ENCODE results near the gene MINDY4B. TPM values are rescaled to one million over a fixed set of nuclear protein-coding genes. Genes with fewer than 3 reads are reported as not detected.

The MINDY4B gene
- total RNA-seq, 8 experiments from 2014 or later: 0.66 to 0.92 (median 0.81) TPM; not detected in 4

GRCh38 chr3:150890831-150891230 is 14.4 kb downstream of the MINDY4B start:
- WGBS, 10 experiments: 50 to 100% (median 91%) methylated on average over 1 to 9 of the region's 9 CpGs; no CpG with 5 or more reads in 2 of the 10 experiments
- no peak overlapping the region for H3K4me3 ChIP-seq
- in situ Hi-C loops (cut with MboI; ENCODE audit: low pct_unique_long_range_greater_than_20kb in 2 of 9, low sequenced_read_pairs in 9 of 9, unreplicated experiment in 9 of 9): no loop called here
- no peak for ATAC-seq (replicated peaks in 6 of 8)
- no peak overlapping the region for H3K27ac ChIP-seq
- no peaks in the 10 kb centered on the region for H3K4me1 ChIP-seq (replicated peaks in 1 of 2)

DNA sequence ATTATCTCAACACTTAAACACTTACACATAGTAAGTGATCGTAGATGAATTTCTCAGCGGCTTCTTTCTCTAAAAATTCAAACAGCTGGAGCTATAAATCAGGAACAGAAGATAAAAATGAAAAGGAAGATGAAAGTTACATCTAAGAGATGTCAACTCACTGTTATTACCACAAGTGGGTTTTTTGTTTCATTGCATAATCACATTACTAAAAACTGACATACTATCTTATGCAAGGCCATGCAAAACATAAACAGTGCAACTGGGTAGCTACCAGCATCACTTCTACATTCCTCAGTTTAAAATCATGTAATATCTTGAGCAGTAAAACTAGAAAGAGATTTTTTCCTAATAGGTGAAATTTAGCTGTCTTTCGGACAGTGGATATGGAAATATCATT is 14.9 kb downstream of the MINDY4B start:
- Histone ChIP-seq H3K27ac (no peak overlapping the region), H3K4me3 (no peak overlapping the region), H3K4me1 (replicated peaks in 1 of 2) (no peaks in the 10 kb centered on the region)
- ATAC-seq (replicated peaks in 6 of 8): peak in 2 of 8 experiments; percentile 58 to 74
- 41 to 100% (median 79%) methylated on average over 1 to 3 of the region's 3 CpGs; no CpG with 5 or more reads in 2 of the 10 experiments for WGBS, 10 experiments
- in situ Hi-C loops (cut with MboI; ENCODE audit: low pct_unique_long_range_greater_than_20kb in 2 of 9, low sequenced_read_pairs in 9 of 9, unreplicated experiment in 9 of 9): no loop called here

GRCh38 chr3:150889106-150889505 is 16.1 kb downstream of the MINDY4B start:
- ATAC-seq (replicated peaks in 6 of 8): no peak
- Histone ChIP-seq H3K4me1 (replicated peaks in 1 of 2) (no peaks in the 10 kb centered on the region), H3K27ac (no peak overlapping the region), H3K4me3 (no peak overlapping the region)
- in situ Hi-C loops (cut with MboI; ENCODE audit: low pct_unique_long_range_greater_than_20kb in 2 of 9, low sequenced_read_pairs in 9 of 9, unreplicated experiment in 9 of 9): no loop called here
- 74 to 93% (median 86%) methylated on average over 3 to 6 of the region's 6 CpGs; no CpG with 5 or more reads in 1 of the 10 experiments for WGBS, 10 experiments

DNA sequence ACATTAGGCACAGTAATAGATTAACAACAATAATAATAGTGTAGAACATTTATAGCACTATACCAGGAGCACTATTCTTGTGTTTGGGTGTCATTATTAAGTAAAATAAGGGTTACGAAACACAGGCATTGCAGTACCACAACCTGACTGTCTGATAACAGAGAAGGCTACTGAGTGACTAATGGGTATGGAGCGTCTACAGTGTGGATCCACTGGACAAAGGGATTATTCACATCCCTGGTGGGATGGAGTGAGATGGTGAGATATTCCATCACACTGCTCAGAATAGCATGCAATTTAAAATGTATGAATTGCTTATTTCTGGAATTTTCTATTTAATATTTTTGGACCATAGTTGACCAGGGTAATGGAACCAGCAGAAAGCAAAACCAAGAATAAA is 18.2 kb downstream of the MINDY4B start:
- H3K4me1 ChIP-seq (replicated peaks in 1 of 2): no peaks in the 10 kb centered on the region
- H3K27ac ChIP-seq: no peak overlapping the region
- H3K4me3 ChIP-seq: no peak overlapping the region
- in situ Hi-C loops (cut with MboI; ENCODE audit: low pct_unique_long_range_greater_than_20kb in 2 of 9, low sequenced_read_pairs in 9 of 9, unreplicated experiment in 9 of 9): no loop called here
- ATAC-seq (replicated peaks in 6 of 8): no peak
- 72 to 100% (median 100%) methylated on average over 1 to 2 of the region's 2 CpGs; no CpG with 5 or more reads in 2 of the 10 experiments for WGBS, 10 experiments

GRCh38 chr3:150885535-150885934 is 19.7 kb downstream of the MINDY4B start:
- no peaks in the 10 kb centered on the region for H3K4me1 ChIP-seq (replicated peaks in 1 of 2)
- WGBS, 10 experiments: 18 to 90% (median 59%) methylated on average over 1 to 3 of the region's 3 CpGs; no CpG with 5 or more reads in 1 of the 10 experiments
- no peak overlapping the region for H3K27ac ChIP-seq
- ATAC-seq (replicated peaks in 6 of 8): no peak
- in situ Hi-C loops (cut with MboI; ENCODE audit: low pct_unique_long_range_greater_than_20kb in 2 of 9, low sequenced_read_pairs in 9 of 9, unreplicated experiment in 9 of 9): no loop called here
- no peak overlapping the region for H3K4me3 ChIP-seq

- in situ Hi-C loops (cut with MboI; ENCODE audit: low pct_unique_long_range_greater_than_20kb in 2 of 9, low sequenced_read_pairs in 9 of 9, unreplicated experiment in 9 of 9): no loop called here
- H3K27ac ChIP-seq: no peak overlapping the region
- 25 to 71% (median 40%) methylated on average over 1 to 2 of the region's 2 CpGs; no CpG with 5 or more reads in 3 of the 10 experiments for WGBS, 10 experiments
- H3K4me3 ChIP-seq: no peak overlapping the region
- H3K4me1 ChIP-seq (replicated peaks in 1 of 2): peaks cover 11 to 23% of the 10 kb centered on the region in 2 donors
- ATAC-seq (replicated peaks in 6 of 8): peak in 5 of 8 experiments; percentile 63 to 97 (median 95)
Measured at GRCh38 chr3:150878996-150879575, 26.2 kb downstream of the MINDY4B start.

GRCh38 chr3:150878290-150878689 is 26.9 kb downstream of the MINDY4B start:
- H3K4me1 ChIP-seq (replicated peaks in 1 of 2): peaks cover 11 to 23% of the 10 kb centered on the region in 2 donors
- in situ Hi-C loops (cut with MboI; ENCODE audit: low pct_unique_long_range_greater_than_20kb in 2 of 9, low sequenced_read_pairs in 9 of 9, unreplicated experiment in 9 of 9): no loop called here
- H3K27ac ChIP-seq: no peak overlapping the region
- 71 to 100% (median 100%) methylated on average over 1 of the region's 1 CpG; no CpG with 5 or more reads in 4 of the 10 experiments for WGBS, 10 experiments
- no peak for ATAC-seq (replicated peaks in 6 of 8)
- no peak overlapping the region for H3K4me3 ChIP-seq

- H3K4me1 ChIP-seq (replicated peaks in 1 of 2): peaks cover 11 to 23% of the 10 kb centered on the region in 2 donors
- no peak overlapping the region for H3K4me3 ChIP-seq
- WGBS, 10 experiments: 14 to 93% (median 67%) methylated on average over 1 to 3 of the region's 3 CpGs; no CpG with 5 or more reads in 3 of the 10 experiments
- no peak for ATAC-seq (replicated peaks in 6 of 8)
- in situ Hi-C loops (cut with MboI; ENCODE audit: low pct_unique_long_range_greater_than_20kb in 2 of 9, low sequenced_read_pairs in 9 of 9, unreplicated experiment in 9 of 9): no loop called here
- no peak overlapping the region for H3K27ac ChIP-seq
Measured at GRCh38 chr3:150877303-150877702, 27.9 kb downstream of the MINDY4B start.

GRCh38 chr3:150876611-150877265 is 28.5 kb downstream of the MINDY4B start:
- WGBS, 10 experiments: 10 to 94% (median 71%) methylated on average over 1 to 5 of the region's 6 CpGs
- no peak overlapping the region for H3K27ac ChIP-seq
- no peak overlapping the region for H3K4me3 ChIP-seq
- ATAC-seq (replicated peaks in 6 of 8): no peak
- peaks cover 11 to 23% of the 10 kb centered on the region in 2 donors for H3K4me1 ChIP-seq (replicated peaks in 1 of 2)
- in situ Hi-C loops (cut with MboI; ENCODE audit: low pct_unique_long_range_greater_than_20kb in 2 of 9, low sequenced_read_pairs in 9 of 9, unreplicated experiment in 9 of 9): no loop called here

DNA sequence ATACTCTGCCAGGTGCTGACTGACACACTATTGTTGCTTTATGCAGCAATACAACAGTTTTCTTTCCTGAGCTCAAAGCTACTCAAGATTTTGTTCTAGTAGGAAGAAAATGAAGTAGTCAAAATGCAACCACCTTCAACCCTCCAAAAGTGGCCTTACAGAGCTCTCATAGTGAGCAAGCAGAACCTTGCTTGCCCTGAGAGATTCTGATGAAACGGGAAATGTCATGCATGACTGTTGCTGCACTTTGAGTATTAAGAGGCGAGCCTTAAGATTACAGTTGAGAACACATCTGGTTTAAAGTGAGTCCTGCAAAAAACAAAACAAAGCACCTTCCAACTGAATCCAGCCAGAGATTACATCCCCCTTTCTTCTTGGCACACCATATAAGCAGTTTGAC is 29.7 kb downstream of the MINDY4B start:
- no peak for ATAC-seq (replicated peaks in 6 of 8)
- in situ Hi-C loops (cut with MboI; ENCODE audit: low pct_unique_long_range_greater_than_20kb in 2 of 9, low sequenced_read_pairs in 9 of 9, unreplicated experiment in 9 of 9): no loop called here
- peaks cover 11 to 23% of the 10 kb centered on the region in 2 donors for H3K4me1 ChIP-seq (replicated peaks in 1 of 2)
- H3K4me3 ChIP-seq: no peak overlapping the region
- no peak overlapping the region for H3K27ac ChIP-seq
- 60 to 92% (median 80%) methylated on average over 1 to 2 of the region's 2 CpGs; no CpG with 5 or more reads in 3 of the 10 experiments for WGBS, 10 experiments

- no peak overlapping the region for H3K27ac ChIP-seq
- no peak for ATAC-seq (replicated peaks in 6 of 8)
- H3K4me3 ChIP-seq: no peak overlapping the region
- WGBS, 10 experiments: 38 to 100% (median 68%) methylated on average over 1 of the region's 1 CpG; no CpG with 5 or more reads in 2 of the 10 experiments
- peaks cover 7 to 18% of the 10 kb centered on the region in 2 donors for H3K4me1 ChIP-seq (replicated peaks in 1 of 2)
- in situ Hi-C loops (cut with MboI; ENCODE audit: low pct_unique_long_range_greater_than_20kb in 2 of 9, low sequenced_read_pairs in 9 of 9, unreplicated experiment in 9 of 9): loop anchor here in 2 of 9 experiments (25.0 kb wide), 1 partner anchor 162 kb away; the partner anchor contains the start of gene ERICH6 (in 2 of the 2)
Measured at GRCh38 chr3:150874666-150875219, 30.5 kb downstream of the MINDY4B start.

- H3K4me1 ChIP-seq (replicated peaks in 1 of 2): no peaks in the 10 kb centered on the region
- 60 to 100% (median 81%) methylated on average over 1 to 3 of the region's 4 CpGs; no CpG with 5 or more reads in 2 of the 10 experiments for WGBS, 10 experiments
- H3K4me3 ChIP-seq: no peak overlapping the region
- no peak overlapping the region for H3K27ac ChIP-seq
- ATAC-seq (replicated peaks in 6 of 8): peak in 2 of 8 experiments; percentile 34 to 45
- in situ Hi-C loops (cut with MboI; ENCODE audit: low pct_unique_long_range_greater_than_20kb in 2 of 9, low sequenced_read_pairs in 9 of 9, unreplicated experiment in 9 of 9): loop anchor here in 2 of 9 experiments (25.0 kb wide), 1 partner anchor 159 kb away; the partner anchor contains the start of gene ERICH6 (in 2 of the 2)
Measured at GRCh38 chr3:150871192-150871591, 34.0 kb downstream of the MINDY4B start.

- H3K27ac ChIP-seq: no peak overlapping the region
- peak in 1 of 8 experiments; percentile 47 for ATAC-seq (replicated peaks in 6 of 8)
- 0 to 100% (median 77%) methylated on average over 1 to 3 of the region's 3 CpGs; no CpG with 5 or more reads in 1 of the 10 experiments for WGBS, 10 experiments
- in situ Hi-C loops (cut with MboI; ENCODE audit: low pct_unique_long_range_greater_than_20kb in 2 of 9, low sequenced_read_pairs in 9 of 9, unreplicated experiment in 9 of 9): loop anchor here in 2 of 9 experiments (25.0 kb wide), 1 partner anchor 158 kb away; the partner anchor contains the start of gene ERICH6 (in 2 of the 2)
- H3K4me1 ChIP-seq (replicated peaks in 1 of 2): no peaks in the 10 kb centered on the region
- H3K4me3 ChIP-seq: no peak overlapping the region
Measured at GRCh38 chr3:150870406-150870805, 34.8 kb downstream of the MINDY4B start.
